ENCODE data around the gene OR4C6.

The OR4C6 gene

DNA sequence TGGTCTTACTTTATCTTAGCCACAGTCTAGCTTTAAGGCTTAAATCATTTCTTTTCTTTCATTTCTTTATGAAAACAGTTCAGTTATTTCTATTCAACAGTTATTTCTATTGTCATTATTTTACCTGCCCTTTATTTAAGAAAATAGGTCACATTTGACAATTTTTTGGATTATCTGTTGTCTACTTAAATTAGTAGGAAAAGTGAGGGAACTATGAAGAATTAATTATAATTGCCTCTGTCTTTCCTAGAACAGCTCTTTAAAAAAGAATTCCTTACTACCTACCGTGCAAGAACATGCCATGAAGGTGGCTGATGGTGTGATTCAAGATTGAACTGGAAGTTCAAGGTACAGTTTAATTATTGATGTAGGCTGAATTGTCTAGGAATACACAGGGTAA lies at the start of gene OR4C6:
Gene OR4C6, plus strand, starts transcription at position 301 of the 400 bp plus-strand sequence. CDS start 2,966 bp downstream, outside the sequence.
- no peak for DNase-seq (ENCODE audit: low read depth in 2 of 2)

DNA sequence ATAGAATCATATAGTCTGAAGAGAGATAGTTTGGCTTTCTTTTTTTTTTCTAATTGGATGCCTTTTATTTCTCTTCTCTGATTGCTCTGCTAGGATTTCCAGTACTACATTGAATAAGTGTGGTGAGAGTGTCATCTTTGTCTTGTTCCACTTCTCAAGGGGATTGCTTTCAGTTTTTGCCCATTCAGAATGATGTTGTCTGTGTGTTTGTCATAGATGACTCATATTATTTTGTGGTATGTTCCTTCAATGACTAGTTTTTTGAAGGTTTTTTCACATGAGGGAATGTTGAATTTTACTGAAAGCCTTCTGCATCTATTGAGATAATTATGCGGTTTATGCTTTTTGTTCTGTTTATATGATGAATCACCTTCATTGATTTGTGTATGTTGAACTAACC lies 37.5 kb upstream of the OR4C6 start:
- no peak for DNase-seq (ENCODE audit: low read depth in 2 of 2)

DNA sequence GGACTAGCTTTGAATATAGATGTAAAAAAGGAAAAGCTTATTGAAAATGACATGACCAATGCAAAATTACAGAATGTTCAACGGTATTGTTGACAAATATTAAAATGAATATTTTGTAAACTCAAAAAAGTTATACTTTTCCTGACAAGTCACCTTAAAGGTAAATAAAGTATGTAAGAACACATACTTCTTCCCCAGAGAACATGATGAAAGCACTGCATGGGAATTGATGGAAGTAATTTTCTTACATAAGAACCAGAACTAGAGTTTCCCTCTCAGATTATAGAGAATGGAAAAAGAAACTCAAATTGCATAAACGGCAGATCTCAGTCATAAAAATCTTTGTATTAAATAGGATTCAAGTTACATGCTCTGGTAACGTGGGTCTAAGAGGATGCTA lies 27.2 kb upstream of the OR4C6 start, which contains the start of gene OR4P4:
Gene OR4P4, plus strand, starts transcription at position 301 of the 400 bp plus-strand sequence.
- DNase-seq (ENCODE audit: low read depth in 2 of 2): no peak

DNA sequence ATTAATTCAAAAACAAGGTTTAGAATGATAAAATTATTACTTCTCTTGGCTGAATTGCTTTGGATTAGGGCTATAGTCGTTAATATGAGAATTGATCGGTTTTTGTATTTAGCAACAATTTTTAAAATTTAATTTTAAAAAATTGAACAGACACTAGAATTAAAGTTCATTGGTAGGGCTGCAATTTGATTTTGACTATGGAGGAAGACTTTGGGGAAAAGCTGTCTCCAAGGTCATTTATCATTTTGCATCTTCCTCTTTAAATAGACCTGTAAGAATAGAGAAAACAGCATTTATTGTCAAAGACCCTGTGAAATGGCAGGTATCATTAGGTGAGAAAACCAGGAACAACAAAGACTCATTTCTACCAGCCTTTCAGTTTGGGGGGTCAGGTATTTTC lies 14.0 kb upstream of the OR4C6 start, which contains the start of gene OR4S2:
Gene OR4S2, plus strand, starts transcription at position 301 of the 400 bp plus-strand sequence. CDS start 2,577 bp downstream, outside the sequence.
- no peak for DNase-seq (ENCODE audit: low read depth in 2 of 2)

DNA sequence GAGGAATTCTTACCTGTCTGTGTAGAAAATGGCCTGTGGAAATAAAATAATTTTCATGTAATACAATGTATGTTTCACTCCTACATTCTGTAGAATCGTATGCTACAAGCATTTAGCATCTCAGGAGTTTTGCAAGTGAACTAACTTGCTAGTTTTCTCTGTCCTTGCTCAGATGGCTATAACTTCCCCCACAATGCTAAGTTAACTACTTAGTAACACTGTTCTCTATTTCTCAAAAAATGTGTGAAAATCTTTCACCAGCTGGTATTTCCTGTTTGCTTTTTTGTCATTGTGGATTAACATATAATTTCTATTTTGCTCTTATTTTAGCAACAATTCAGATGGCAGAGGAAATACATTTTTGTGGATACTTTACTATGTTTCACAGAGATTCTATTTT lies 9.4 kb upstream of the OR4C6 start:
- no peak for DNase-seq (ENCODE audit: low read depth in 2 of 2)

DNA sequence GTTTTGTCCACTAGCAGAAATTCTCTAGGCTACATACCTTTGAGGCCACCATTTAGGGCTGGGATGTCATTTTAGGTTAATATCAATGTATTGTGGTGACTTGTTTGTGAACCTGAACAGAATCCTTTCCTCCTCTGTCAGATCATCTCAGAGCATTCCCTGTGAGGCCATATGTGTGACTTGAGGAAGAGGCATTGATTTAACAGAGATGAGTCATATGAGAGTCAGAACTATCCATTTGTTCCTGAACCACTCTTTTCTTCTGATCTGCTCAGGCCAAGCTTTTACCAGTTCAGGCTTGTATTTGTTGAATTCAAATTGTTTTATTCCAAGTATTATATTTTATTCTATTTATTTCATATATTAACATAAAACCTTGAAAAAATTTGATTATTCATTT lies 6.9 kb upstream of the OR4C6 start:
- no peak for DNase-seq (ENCODE audit: low read depth in 2 of 2)

DNA sequence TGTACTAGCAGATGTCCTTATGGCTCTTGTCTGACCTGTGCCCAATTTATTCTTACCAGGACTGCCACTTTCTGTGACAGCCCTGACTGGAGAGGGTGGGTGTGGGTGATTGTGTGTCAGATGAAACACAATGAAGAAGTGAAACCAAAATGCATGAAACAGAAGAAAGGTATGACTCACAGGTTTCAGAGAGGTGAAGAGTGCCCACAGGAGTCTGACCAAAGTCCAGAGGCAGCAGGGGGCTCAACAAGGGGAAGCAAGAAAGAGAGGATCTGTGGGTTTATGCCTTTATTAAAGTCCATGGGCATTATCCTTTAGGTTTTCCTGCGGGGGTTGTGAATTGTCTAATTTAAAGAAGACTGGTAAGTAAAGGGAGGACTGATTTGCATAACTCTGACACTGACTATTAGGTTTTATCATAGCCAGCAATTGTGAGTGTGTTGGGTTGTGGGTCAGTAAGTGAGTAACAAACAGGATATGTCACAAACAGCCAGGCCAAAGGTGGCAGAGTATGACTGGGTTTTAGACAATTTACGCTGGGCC lies 3.9 kb upstream of the OR4C6 start:
- no peak for DNase-seq (ENCODE audit: low read depth in 2 of 2)

DNA sequence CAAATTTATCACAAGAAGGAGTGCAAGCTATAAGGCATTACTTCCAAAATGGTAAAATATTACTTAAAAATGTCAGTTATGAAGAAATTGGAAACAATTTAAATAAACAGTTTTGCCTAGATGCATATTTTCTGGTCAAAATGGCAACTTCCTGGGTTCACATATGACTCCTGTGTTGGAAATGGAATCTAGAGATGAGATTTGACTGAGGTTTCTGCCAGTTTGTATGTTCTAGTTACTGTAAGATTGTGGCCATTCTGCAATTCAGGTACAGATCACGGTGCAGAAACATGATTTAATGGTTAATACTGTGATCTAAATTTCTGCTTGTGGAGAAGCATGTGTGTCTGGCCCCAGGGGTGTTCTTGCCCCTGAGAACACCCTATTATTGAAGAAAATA lies 3.4 kb upstream of the OR4C6 start:
- no peak for DNase-seq (ENCODE audit: low read depth in 2 of 2)

DNA sequence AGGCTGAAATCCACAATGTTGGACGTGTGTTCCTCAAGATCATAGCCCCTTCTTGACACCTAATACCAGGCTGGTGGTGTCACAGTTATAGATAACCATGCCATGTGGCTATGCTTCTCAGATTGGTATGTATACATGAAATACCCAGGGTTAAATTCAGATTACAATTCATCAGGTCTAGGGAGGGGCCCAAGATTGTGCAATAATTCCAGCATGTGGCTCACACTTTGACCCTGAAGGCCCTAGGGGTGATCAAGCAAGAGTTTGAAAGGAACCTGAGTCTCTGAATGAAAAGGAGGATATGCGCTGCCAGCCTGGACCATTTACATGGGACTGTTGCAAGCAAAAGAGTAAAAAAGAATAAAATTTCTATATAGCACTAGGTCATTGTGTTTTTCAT lies 7.4 kb downstream of the OR4C6 start:
- DNase-seq (ENCODE audit: low read depth in 2 of 2): no peak

DNA sequence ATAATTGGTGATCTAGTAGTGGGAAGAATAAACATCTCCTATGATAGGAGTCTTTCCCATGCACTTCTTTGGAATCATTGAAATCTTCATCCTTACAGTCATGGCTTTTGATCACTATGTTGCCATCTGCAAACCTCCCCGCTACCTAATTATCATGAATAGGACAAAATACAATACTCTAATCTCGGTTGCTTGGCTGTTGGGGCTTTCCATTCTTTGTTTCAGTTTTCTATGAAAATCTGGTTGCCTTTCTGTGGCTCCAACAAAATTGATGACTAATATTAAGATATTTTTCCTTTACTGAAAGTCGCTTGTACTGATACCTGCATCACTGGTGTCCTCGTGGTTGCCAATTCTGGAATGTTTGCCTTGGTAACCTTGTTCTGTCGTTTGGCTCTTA lies 11.9 kb downstream of the OR4C6 start:
- DNase-seq (ENCODE audit: low read depth in 2 of 2): no peak

DNA sequence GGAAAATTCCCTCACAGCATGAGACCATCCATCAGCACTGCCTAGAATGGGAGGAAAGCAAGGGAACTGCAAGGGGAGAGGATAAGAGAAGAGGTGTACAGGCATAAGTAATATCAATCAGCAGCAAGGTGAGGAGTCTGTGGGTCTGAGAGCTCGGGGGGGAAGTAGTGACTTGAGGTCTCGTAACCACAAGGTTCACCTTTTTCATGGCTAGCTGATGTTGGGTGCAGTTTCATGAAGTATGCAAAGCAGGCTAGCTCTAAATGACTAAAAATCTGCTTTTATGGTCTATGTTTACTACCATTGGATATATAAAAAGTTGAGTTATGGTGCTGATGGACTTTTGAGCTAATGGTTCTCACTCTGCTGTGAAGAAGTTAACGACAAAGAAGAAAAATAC lies 35.8 kb downstream of the OR4C6 start:
- DNase-seq (ENCODE audit: low read depth in 2 of 2): no peak

DNA sequence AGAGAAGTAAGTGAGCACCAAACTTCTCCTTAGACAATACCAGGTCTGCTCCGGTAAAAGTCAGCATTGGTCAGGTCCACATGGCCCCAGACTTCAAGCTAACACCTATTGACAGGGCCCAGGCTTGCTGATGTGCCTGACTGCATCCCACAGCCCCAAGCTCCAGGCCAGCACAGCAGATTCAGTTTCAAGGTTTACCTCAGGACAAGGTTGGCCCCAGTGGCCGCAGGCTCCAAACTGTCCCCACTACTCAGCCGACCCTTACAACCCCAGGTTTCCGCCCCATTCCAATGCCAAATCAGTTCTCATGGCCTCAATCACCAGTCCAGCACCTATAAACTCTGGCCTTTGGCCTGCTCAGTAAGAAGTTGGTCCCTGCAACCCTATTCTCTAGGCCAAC lies 39.4 kb downstream of the OR4C6 start:
- no peak for DNase-seq (ENCODE audit: low read depth in 2 of 2)

DNA sequence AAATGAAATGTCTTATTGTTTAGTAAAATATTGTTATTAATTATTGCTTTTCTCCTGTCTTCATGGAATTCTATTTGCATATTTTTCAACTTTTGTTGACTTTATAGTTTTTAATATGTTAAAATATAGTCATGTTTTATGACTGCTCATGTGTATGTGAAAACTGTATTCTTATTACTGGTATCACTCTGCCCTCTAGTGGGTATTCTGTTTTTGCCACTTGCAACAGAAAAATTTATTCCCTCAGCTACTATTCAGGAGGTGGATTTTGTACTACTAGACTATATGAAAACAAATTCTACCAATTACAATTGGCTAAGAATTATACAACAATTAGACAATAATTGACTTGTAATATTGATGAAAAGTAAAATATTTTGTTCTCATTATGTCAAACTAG lies 45.0 kb downstream of the OR4C6 start:
- no peak for DNase-seq (ENCODE audit: low read depth in 2 of 2)

DNA sequence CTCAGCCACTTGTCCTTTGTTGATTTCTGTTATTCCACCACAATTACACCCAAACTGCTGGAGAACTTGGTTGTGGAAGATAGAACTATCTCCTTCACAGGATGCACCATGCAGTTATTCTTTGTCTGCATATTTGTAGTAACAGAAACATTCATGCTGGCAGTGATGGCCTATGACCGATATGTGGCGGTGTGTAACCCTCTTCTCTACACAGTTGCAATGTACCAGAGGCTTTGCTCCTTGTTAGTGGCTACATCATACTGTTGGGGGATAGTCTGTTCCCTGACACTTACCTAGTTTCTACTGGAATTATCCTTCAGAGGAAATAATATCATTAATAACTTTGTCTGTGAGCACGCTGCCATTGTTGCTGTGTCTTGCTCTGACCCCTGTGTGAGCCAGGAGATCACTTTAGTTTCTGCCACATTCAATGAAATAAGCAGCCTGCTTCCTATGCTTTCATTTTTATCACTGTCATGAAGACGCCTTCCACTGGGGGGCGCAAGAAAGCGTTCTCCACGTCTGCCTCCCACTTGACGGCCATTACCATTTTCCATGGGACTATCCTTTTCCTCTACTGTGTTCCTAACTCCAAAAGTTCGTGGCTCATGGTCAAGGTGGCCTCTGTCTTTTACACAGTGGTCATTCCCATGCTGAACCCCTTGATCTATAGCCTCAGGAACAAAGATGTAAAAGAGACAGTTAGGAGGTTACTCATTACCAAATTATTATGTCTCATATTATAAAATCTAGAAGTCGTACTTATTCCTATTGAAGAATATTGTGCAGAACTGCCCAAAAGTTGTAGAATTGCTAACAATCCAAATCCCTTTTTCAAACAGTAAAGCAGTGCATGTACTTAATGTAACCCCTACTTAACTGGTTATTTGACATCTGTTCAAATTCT lies 53.2 kb downstream of the OR4C6 start:
- DNase-seq (ENCODE audit: low read depth in 2 of 2): no peak

All from stimulated activated CD8-positive, alpha-beta memory T cell treated with anti-CD3 and anti-CD28 coated beads, Interleukin-15, amount 100 ng/mL, for 4 hours (primary cell).